ENCODE results near the gene TPK1.

DNA sequence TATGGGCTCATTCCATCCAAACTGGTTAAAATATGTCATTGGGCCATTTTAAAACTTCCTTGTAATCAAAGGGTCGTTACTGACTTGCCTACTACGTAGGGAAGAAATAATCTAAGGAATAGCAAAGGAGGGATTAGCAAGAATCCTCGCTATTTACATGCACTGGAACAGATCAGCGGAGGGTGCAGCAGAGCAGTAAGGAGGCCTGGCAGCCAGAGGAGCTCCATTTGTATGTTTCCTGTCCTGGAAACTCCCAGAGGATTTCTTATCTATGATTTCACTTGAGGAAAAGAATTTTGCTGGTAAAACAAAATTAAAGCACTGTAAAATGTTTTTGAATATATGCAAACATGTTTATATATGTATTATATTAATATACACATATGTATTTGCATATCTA, 107.3 kb downstream of the TPK1 start:
- no peak for TF ChIP-seq POLR2AphosphoS5 (IDR thresholded peaks at IDR 0.05; ENCODE audit: low read depth, low read length)
- no peak for TF ChIP-seq SIN3A (IDR thresholded peaks at IDR 0.05; ENCODE audit: borderline replicate concordance, insufficient read depth, low read depth, low read length)
- TF ChIP-seq, protein P1, sequence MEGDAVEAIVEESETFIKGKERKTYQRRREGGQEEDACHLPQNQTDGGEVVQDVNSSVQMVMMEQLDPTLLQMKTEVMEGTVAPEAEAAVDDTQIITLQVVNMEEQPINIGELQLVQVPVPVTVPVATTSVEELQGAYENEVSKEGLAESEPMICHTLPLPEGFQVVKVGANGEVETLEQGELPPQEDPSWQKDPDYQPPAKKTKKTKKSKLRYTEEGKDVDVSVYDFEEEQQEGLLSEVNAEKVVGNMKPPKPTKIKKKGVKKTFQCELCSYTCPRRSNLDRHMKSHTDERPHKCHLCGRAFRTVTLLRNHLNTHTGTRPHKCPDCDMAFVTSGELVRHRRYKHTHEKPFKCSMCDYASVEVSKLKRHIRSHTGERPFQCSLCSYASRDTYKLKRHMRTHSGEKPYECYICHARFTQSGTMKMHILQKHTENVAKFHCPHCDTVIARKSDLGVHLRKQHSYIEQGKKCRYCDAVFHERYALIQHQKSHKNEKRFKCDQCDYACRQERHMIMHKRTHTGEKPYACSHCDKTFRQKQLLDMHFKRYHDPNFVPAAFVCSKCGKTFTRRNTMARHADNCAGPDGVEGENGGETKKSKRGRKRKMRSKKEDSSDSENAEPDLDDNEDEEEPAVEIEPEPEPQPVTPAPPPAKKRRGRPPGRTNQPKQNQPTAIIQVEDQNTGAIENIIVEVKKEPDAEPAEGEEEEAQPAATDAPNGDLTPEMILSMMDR (IDR thresholded peaks at IDR 0.05) = no peak

All from Panc1 (cell line).